DMS 273 (cell line): ENCODE results near the gene HOXD13.

Experiments used
- DNase-seq: peaks from one replicate; lab custom pipeline; 2025; ENCODE audit not compliant: unreplicated experiment; lab: John Stamatoyannopoulos, UW

HOXD13 gene

GRCh38 chr2:176092270-176093144, at the start of gene HOXD13:
HOXD13 (plus strand) TSS chr2:176092721; CDS start chr2:176092891, 170 bp downstream.
- peak; percentile 80 for DNase-seq

- DNase-seq = peak; percentile 78
Measured at GRCh38 chr2:176056406-176056805, 36.1 kb upstream of the HOXD13 start.

GRCh38 chr2:176063958-176064357, 28.6 kb upstream of the HOXD13 start:
- peak; percentile 44 for DNase-seq

DNA sequence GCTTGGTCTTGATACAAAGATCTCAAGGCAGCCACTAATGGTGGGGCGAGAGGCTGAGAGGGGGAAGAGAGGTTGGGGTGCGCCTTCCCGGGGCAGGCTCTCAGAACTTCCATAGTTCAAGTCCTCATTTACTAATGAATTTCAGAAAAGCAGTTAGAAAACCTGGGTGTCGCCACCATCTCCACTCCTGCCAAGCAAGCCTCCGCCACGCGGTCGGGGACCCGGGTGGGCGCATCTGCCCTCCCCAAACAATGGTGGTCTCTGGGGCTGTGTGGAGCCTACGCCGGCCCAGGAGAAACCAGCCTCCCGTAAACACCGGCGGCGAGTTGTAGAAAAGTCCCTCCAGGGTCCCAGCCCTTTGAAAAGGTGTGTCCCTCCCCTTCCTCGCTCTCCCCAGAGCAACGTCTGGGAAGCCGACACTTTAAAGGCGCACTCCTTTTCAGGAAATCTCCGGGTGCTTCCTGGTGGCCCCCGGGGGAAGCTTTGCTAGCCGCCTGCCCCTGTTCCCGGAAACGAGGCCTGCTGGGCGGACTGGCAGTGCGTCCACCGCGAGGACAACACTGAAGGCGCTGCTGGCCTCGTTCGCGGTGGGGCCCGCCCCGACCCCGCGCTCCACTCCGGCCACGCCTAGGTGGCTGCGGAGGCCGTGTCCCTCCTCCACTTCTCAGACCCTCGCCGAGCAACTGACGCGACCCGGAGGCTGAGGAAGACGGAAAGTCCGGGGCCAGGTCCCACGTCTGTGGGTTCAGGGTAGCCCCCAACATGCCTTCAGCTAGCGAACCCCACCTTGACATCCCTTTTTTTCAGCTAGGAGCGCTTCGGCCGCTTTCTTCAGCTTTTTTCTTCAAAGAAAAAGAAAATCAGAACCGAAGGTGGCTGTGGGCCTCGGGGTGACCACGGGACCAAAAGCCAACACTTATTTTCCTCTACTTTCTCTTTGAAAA, 25.6 kb upstream of the HOXD13 start:
- DNase-seq = no peak

DNA sequence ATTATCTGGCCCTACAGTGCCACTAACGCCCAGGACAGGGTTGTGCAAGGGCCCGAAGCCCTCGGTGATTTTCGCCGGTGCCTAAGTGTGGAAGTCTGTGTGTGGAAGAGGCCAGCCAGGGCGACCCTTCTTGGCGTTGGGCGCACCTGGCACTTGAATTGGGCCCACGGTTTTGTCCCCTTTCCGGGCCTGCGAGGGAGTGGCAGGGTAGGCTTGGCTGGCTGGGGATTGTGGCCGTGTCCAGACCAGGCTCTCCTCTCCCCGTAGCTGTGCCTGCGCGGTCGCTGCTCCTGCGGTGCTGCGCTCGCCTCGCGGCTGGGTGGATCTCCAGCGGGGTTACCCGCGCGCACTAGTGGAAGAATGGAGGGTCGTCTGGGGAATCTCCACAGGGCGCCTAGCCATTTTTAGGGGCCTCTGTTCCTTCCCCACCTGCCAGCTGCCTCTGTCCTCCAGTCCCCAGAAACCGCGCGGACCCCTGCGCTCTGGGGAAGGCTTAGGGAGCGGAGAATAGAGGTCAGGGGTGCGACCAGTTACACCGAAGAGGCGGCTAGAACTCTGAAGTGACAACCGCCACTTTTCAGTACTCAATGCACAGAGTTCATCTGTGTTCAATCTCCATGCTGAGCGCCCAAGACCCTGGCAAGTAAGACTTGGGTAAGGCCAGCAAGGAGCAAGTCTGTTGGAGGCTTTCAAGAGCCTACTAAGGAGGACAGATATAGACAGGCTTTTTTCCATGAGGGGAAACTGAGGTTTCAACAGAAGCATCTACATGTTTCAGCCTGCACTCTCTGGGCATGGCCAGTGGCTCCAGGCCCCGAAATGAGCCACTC, 24.7 kb upstream of the HOXD13 start:
- no peak for DNase-seq

GRCh38 chr2:176068419-176068832, 24.1 kb upstream of the HOXD13 start:
- no peak for DNase-seq

DNA sequence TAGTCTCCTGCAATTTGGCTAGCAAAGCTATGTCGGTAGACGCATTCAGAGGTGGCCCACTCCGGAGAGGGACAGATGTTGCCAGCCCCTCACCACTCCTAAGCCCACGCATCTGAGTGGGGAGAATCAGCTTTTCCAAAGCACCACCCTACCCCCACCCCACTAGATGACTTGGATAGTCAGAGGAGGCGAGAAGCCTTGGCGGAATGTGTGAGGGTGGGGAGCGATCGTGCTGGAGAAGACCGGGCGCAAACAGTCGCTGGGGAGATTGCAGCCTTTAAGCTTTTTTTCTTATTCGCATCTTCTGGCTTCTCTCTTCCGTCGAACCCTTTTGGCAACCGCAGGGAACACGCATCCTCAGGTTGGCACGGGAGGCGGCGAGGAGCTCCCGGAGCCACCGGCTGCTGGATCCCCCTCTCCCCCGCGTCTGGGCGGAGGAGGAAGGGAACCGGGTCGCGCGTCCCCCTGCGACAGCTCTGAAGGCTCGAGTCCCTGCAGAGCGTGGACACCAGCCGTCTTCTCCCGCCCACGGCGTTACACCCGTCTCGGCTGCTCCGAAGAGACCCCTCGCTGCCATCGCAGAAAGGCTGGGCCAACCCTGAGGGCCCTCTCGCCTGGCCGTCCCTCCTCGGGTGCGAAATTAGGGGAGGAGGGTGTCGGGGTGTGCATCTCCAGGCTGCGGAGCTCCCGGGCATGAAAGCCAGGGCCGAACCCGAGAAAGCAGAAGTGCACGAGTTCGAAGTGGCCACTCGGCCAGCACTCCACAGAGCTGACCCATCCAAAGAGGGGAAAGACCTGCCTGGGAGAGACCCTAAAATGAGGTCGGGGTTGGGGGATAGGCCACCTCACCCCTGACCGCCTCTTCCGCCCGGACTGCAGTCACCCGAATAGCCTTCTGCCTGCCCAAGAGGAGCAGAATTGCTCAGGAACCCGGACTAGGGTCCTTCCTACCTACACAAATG, 20.9 kb upstream of the HOXD13 start:
- DNase-seq = no peak

DNA sequence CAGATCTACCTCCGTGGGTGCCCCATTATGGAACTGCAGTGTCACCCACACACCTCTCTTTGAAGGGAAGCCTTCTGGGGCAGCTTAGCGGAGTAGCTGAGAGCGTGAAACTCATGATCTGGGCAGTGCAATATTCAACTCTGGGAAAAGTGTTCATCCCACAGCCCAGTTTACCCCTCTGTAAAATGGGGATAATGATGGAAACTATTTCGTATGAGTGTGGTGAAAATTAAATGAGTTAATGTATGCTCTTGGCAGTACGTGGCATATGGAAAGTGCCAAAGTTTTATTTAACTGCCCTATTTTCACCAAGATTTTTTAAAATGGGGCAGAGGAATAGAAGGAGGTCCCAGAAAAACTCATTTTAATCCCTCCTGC, 20.2 kb upstream of the HOXD13 start:
- no peak for DNase-seq

GRCh38 chr2:176072951-176073904, 19.3 kb upstream of the HOXD13 start:
- DNase-seq = peak; percentile 74

DNA sequence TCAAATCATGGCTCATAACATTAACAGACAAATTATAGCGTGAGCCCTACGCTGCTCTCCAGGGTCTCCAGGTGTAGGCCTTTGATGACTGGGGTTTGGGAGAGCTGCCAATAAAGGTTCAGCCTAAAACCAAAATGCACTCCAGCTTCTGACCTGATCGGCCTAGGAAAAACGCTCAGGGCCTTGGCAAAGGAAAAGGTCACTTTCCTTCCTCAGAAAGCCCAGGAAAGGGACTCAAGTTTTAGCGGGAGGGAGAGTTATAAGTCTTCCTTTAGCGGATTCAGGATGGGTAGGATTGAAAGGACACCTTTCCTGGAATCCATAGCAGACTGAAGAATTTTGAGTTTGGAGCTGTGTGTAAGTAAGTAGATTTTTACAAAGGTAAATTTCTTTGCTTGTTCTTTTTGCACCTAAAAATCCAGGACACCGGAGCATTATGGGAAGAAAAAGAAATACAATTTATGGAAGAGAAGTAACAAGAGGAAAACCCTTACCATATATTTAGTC, 17.5 kb upstream of the HOXD13 start:
- no peak for DNase-seq

- DNase-seq = no peak
Measured at GRCh38 chr2:176075481-176075880, 17.0 kb upstream of the HOXD13 start.

DNA sequence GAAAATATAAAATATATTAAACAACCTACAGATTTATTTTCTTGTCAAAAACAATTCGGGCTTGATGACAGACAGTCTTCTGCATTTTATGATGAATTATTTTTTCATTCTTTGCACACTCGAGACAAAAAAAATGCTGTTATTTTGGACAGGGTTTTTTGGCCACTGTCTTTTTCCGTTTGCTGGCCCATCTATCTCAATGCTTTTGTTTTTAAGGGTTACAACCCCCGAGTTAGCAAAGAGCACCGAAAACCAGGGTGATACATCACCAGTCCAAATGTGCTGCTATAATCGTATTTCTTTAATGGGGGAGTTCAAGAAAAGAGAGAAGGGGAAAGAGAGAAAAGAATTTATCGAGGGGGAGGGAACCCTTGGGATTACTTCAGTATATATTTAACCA, 16.5 kb upstream of the HOXD13 start:
- DNase-seq = no peak

- no peak for DNase-seq
Measured at GRCh38 chr2:176076796-176077195, 15.7 kb upstream of the HOXD13 start.

DNA sequence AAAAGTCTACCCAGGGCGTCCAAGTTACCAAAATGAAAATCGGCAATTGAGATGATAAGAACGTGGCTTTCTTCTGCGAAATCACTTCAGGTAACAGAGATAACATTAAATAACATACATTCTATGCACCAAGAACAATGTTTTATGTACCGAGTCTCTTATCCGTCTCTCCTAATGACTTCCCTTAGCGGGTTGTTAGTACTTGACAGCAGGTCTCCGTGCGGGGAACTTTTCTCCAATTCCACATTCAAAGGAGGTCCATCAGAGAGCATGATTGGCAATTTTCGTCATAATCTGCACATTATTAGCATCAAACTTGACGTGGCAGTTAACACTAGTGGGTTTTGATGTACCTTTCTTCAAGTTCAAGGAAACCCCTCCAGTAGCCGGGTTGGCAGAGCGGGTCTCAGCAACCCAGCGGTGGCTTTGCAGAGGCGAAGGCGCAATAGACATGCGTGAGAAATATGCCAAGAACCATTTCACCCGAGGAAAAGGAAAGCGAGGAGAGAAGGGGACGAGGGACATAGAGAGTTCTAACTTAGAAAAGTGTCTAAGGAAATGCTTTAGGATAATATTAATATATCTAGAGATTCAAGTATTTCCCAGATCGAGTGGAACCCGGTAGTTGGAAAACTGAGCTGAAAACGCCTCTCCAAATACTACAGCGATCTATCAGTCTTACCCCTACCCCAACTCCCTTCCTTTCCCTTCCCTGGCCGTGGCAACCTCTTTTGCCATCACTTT, 13.8 kb upstream of the HOXD13 start:
- DNase-seq = no peak

DNA sequence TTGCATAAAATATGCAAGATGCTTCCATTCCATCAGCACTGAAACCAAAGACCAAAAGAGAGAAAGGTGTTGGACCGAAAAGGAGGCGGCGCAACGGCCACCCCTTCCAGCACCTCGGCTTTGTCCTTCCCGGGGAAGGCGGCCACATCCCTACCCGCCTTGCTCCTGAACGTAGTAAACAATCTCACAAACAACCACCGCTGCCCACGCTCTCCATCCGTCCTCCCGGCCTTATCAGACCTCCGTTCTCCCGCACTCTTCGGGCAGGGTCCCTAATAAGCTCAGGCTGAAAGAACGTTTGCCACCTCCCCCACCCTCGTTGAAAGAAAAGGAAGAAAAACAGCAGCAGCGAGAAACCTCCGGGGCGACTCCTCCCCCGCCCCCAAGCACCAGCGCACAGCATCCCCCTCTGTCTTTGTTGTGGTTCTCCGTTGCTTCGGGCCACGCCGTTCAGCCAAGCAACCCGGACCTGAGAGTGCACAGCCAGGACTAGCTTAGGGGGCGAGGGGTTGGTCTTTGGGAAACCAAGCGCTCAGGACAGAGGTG, 13.2 kb upstream of the HOXD13 start:
- no peak for DNase-seq

GRCh38 chr2:176079831-176080539, 12.5 kb upstream of the HOXD13 start:
- DNase-seq = no peak
